CMK (cell line): ENCODE data around the gene ETFB.
"Not testable (repeated sequence)": the region's sequence is repeated elsewhere in the genome, so short reads cannot be mapped to it uniquely, and the experiment has no call there.

Experiments used
- DNase-seq: peaks from one replicate; pipeline ENCODE4 v3.0.0-alpha.2; 2010; ENCODE audit warnings: low read depth

The ETFB gene

DNA sequence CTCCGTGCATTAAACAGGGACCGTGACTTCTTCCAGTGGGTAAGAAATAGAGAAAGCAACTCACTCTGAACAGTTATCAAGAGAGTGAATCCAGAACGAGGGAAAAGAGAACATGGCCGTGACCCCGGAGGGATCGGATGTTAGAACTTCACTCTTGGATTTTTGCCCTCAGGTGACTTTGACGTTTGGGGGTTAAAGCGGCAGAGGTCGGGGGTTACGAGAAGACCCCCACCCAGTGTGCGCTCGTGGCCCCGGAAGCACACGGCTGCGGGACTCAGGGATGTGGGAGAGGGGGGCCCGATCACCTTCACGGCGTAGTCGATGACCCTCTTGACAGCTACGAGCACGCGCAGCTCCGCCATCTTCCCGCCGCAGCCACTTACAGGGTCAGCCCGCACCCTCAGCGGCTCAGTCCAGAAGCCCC lies at the start of gene ETFB:
ETFB (minus strand) TSS at position 424 of the 424 bp plus-strand sequence; CDS start at position 362, 62 bp downstream.
- no peak for DNase-seq

DNA sequence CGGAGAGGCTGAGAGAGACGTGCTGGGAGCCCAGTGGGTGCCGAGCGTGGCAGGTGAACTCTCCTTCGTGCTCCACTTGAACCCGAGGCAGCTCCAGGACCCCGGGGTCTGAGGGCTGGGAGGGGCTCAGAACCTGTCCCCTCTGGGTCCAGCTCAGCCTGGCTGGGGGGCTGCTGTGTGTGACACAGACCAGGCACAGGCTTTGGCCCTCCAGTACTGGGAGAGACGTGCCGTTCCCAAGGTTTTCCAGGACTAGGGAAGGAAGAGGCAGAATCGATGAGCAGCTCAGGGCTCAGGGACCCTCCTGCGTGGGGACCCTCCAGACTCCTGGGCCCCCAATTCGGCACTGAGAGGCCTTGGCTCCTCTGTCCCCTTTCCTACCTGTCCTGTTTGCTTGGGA lies 49.0 kb upstream of the ETFB start:
- DNase-seq, result no peak

GRCh38 chr19:51410950-51411748 lies 45.0 kb upstream of the ETFB start:
- no peak for DNase-seq

- DNase-seq, result no peak
These were observed 41.4 kb upstream of the ETFB start for GRCh38 chr19:51407511-51408131.

DNA sequence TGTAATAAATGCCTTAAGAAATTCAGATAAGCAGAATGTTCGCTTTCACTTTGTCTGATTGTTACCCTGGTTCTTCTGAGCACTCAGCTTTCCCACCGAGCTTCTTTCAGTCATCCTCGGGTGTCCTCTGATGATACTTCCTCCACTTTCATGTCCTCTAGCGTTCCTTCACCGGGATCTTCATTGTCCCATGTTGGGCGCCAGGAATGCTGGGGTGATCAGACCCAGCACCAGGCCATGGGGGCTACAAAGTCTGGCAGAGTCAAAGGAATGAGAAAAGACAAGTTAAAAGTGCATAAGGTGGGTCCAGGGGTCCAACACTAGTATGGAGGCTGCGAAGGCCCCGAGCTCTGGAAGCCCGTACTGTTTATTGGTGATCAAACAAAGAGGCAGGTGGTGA lies 35.9 kb upstream of the ETFB start:
- no peak for DNase-seq

GRCh38 chr19:51399936-51400335 lies 33.7 kb upstream of the ETFB start:
- not testable (repeated sequence) for DNase-seq

DNA sequence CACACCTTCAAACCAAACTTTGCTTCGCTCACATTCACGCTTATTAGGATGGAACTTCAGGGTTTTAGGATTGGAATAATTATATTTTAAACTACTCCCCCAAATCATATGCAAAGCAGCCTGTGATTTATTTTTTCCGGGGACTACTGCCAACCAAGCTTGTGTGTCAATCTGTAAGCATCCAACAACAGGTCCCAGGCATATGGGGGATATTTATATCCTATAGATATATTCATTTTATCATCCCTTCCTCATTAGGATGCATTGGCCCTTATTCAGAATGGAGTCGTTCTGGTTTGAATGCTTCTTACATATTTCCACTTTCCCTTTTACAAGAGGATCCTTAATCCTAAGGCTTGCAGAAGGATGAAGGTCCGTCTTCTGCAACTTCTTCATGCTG lies 33.0 kb upstream of the ETFB start:
- DNase-seq, result no peak

- no peak for DNase-seq
These were observed 32.0 kb upstream of the ETFB start for GRCh38 chr19:51398096-51398704.

- not testable (repeated sequence) for DNase-seq
These were observed 31.3 kb upstream of the ETFB start for GRCh38 chr19:51397453-51397852.

GRCh38 chr19:51396175-51396574 lies 30.0 kb upstream of the ETFB start:
- DNase-seq, result no peak

- peak; percentile 99 for DNase-seq
These were observed 28.1 kb upstream of the ETFB start for GRCh38 chr19:51394050-51394836.

GRCh38 chr19:51392701-51393100 lies 26.5 kb upstream of the ETFB start:
- no peak for DNase-seq

GRCh38 chr19:51391073-51391611 lies 25.0 kb upstream of the ETFB start:
- no peak for DNase-seq

DNA sequence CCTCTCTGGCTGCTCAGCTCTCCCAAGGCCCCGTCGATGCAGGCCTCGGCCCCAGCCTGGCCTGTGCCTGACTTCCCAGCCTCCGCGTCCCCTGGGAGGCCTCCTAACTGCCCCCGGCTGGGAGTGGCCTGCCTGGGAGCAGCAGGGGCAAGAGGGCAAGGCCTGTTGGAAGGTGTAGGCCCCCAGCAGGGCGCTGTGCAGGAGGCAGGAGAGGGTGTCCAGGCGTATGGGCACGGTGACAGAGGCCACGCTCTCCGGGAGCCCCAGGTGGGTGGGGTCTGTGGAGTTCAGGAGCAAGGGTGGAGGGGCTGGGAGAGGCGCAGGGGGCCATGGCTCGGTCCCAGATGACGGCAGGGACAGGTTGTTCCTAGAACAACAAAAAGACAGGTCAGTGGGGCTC lies 23.0 kb upstream of the ETFB start:
- DNase-seq, result no peak

- no peak for DNase-seq
These were observed 21.8 kb upstream of the ETFB start, which contains the start of gene LIM2 for GRCh38 chr19:51387924-51388389. Gene LIM2, minus strand, starts transcription at chr19:51387974. Its CDS starts 531 bp downstream, at chr19:51387443.

DNA sequence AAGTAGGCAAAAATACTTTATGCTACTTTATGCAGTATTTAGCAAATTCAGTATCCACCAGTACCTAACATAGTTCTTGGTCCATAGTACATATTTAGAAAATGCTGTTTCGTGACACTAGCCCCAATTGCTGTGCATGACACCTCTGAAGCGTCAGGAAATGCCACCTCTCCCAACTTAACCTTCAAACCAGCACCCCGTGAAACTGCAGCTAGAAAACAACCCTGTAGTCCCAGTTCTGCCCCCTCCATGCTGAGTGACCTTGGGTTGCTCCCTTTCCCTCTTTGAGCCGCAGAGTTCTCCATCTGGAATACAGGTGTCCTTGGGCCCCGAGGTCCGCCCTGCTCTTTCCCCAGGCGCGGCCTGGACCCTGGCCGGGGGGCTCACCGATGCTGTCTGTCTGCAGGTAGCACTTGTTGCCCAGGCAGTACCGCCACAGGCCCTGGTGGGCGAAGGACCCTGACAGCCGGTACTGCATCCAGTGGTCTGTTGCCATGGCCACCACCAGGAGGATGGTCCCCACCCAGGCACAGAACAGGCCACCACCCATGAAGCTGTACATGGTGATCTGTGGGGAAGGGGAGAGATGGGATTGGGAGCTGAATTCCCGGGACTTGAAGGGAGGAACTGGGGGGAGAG lies 20.8 kb upstream of the ETFB start:
- DNase-seq, result no peak

- no peak for DNase-seq
These were observed 15.8 kb upstream of the ETFB start for GRCh38 chr19:51382004-51382403.

DNA sequence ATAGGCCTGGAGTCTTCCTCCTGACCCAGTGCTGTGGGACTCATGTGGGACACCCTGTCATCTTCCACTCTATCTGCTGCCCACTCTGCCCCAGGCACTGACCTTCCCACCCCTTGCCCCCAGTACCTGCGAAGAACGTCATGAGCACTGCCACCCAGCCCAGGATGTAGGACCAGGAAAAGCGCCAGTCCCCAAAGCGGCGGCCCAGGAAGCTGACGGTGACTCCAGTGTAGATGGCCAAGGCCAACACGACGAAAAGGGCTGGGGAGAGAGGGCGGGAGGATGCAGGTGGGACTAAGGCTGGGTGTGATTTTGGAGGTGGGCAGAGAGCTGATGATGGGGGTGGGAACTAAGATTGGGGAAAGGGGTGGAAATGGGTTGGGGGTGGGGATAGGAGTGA lies 14.2 kb upstream of the ETFB start:
- no peak for DNase-seq

DNA sequence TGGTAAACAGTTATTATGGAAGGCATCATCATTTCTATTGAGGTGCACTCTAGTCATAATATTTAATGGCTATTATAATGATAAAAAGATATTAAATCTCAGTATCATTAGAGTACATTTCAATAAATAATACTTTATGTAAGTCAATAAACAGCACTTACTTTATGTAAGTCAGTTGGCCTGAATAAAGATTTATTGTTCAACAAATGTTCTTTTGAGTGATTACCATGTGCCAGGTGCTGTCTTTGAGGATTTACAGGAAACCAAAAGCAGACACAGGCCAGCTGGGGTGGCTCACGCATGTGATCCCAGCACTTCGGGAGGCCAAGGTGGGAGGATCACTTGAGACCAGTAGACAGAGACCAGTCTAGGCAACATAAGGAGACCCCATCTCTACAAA lies 11.2 kb upstream of the ETFB start:
- DNase-seq, result no peak

- DNase-seq, result no peak
These were observed 9.5 kb upstream of the ETFB start for GRCh38 chr19:51375504-51376221.
